GM18858 (cell line): Measurements from ENCODE around the gene ACTR10.

Source experiments
- ATAC-seq: cut with Tn5 transposase; IDR thresholded peaks from one replicate; pipeline ENCODE4 v1.9.1; 2021; ENCODE audit not compliant: unreplicated experiment

The ACTR10 gene

DNA sequence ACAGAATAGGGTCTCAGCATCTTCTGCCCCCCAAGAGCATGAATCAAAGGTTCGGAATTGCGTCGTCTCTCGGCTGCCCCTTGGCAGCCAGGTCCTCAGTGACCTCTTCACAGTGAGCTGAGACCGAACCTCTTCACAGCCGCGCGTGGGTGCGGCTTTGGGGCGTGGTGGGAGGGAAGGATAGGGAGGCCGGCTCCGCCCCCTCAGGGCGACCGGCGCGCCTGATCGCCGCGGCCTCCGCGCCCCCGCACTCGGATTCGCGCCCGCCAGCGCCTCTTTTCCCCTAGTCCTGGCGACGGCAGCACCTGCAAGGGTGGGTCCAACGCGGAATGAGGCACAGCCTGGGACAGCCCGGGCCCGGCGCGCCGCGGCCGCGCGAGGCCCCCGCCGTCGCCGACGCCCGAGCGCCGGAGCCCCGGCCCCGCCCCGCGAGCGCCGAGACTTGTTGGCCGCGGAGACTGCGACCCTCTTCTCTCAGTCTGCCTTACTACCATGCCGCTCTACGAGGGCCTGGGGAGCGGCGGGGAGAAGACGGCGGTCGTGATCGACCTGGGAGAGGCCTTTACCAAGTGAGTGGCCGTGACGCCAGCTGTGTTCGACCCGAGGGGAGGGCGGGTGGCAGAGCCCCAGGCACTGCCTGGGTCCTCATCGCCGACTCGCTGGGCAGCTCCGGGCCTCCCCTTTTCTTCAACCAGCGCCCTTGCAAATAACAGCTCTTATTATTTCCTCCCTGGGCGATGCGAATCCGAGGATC is at the start of gene ACTR10:
Gene ACTR10, plus strand, starts transcription at position 424 of the 754 bp plus-strand sequence. Its CDS starts 69 bp downstream, at position 493.
- ATAC-seq: peak; percentile 89

DNA sequence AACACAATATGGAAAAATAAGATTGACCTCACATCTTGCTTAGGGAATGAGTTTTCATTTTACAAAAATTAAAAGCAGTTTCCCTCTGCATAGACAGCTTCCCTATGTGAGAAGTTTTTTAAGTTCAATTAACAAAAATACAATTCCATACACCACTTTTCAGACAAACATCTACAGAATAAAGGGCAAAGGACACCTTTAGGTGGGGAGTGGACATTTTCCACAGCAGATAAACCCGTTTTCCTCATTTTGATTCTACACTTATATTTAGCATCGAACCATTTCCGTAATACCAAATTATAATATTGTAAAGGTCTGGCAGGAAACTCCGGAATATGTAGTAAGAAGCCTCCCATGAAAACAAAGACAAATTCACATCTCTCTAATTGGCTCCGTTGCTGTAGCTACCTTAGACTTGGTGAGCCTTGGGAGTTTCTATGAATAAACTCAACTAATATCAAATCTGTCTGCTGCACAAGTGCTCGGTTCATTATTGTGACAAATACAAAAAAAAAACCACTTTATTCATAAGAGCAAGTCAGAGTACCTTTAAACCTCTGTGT is 49.6 kb upstream of the ACTR10 start:
- no peak for ATAC-seq

DNA sequence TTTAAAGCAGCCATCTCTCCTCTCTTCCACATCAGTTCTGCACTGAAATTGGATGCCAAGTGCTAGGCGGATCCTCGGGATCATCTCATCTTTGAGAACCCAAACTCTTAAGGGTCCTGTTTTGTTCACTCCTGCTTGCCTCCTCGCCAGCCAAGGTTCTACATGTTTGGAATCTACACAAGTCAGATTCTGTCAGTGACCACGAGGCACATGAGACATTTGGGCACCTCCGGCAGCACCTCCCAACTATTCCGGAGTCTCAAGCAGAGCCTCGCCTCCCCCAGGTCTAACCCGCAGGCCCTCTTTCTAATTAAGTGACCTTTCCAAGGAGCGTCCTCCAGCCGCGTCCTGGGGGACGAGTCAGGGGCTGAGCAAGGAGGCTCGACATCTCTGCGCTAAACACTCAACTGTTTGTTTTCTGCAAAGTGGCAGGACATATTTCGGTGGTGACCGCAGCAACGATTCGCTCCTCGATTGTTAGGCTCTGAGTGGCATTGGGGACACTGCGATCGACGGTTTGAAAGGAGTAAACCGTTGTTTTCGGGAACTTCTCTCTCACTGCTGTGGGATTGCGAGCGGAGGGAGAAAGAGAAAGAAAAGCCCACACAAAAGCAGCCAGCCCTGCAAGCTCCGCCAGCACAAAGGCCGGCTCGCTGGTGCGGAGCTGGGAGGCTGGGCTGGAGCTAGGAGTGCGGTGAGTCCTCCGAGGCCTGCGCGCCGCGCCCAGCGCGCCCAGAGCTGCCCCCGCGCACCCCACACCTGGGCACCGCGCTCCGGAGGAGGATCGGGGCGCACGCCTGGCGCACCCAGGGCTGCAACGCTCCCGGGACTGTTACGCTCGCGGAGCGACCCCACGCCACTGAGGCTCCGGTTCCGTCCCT is 48.6 kb upstream of the ACTR10 start:
- ATAC-seq: peak; percentile 21

DNA sequence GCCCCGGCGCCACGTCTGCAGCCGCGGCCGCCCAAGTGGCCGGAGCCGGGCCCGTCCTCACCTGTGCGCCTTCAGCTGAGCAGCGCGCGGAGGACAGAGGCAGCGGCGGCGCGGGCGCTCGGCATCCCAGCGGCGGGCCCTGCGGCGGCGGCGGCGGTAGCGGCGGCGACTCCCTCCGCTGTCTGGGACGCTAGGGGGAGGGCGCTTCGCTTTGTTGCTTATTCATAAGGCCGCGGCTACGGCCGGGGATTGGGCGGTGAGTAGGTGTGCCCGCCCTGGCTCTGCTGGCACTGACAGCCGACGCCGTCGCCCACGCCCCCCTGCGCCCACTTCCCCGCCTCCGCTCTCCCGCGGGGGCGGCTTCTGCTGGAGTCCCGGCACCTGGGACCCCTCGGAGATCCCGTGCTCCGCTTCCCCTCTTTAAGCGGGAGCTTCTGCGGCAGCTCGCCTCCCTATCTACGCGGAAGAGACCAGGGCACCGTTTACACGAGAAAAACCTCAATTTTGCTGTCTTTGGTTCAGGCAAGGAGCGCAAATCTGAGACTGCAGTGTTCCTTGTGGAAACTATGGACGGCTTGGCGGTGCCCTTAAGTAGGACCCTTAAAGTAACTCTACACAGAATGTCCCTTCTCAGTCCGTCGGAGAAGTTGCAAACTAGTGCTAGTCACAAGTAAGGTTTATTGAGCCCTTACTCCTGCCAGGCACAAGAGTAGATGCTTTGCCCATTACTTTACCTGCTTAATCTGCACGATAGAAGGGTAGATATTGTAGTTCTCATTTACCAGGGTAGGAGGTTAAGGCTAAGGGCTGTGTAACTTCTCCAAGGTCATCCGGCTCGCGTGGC is 47.7 kb upstream of the ACTR10 start, which contains the start of gene ARMH4:
Gene ARMH4, minus strand, starts transcription at position 200 of the 844 bp plus-strand sequence. CDS start 12,855 bp downstream, outside the sequence.
- ATAC-seq: peak; percentile 95

DNA sequence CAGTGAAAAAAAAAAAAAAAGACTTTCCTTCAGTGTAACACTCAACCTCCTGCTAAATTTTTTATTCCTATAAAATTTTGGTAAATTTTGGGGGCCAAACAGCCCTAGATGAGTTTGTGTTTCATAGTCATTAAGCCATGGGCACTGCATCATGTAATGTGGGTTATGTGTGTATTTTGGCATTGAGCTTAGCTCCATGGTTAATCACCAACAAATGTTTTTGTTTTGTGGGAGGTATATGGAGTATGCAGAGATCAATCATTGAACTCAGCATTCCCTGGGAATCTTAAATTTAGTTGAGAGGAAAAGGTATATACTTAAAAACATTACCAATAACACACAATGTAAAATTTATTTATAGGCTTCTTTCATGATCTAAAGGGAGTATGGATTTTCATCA is 39.4 kb upstream of the ACTR10 start:
- no peak for ATAC-seq

DNA sequence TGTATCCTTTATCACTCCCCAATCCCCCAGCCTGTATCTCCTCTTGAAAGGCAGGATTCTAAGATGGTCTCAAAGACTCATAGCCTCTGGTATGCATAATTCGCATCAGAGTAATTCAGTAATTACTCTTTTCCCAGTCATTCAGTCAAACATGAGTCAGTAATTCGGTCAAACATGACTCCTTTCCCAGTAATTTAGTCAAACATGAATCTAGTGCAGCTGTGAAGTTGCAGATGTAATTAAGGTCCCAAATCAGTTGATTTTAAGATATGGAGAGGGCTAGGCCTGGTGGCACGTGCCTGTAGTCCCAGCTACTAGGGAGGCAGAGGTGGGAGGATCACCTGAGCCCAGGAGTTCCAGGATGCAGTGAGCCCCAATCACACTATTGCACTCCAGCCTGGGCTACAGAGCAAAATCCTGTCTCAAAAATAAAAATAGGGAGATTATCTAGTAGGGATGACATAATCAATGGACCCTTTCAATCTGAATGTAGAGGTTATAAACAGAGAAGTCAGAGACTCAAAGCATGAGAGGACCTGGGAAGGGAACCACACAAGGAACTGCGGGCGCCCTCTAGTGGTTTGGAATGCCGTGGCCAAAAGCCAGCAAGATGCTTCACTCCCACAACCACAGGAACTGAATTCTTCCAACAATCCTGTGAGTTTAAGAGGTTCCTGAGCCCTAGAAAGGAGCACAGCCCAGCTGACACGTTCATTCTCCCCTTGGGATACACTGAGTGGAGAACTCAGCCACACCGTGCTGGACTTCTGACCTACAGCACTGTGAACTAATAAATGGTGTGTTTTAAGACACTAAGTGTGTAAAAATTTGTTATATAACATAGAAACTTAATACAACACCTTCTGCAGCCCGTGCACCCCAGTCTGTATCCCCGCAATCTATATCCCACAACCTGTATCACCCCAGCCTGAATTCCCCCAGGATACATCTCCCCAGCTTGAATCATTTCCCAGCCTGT is 33.7 kb upstream of the ACTR10 start:
- peak; percentile 44 for ATAC-seq

DNA sequence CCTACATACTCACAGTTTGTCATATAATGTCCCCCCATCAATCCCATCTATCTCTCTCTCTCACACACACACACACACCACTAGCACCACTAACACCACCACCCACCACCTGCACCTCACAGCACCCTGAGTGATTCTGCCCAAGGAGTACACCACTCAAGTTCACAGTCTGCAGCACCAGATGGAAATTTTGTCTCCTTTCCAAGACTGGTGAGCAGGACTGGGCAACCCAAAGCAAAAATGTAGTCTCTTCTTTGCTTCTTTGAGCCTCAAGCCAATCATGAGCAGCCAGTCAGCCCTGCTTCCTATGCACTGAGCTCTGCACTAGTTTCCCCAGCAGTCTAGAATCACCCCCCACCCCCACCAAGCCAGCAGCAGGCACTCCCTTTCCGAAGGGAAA is 32.9 kb upstream of the ACTR10 start:
- ATAC-seq: no peak

DNA sequence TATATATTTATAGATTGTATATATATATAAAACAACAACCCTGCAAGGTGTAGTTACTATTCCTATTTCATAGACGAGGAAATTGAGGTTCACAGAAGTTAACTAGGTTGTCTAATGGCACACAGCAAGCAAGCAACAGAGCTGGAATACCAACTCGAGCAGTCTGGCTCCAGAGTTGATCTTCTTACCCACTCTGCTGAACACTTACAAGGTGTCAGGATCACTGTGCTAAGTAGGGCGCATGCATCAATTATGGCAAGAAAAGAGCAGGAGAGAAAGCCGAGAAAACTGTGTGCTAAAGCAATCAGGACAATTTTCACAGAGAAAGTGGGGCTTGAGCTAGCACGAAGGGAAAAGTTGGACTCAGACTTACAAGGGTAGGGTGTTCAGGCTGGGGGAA is 32.1 kb upstream of the ACTR10 start:
- ATAC-seq: no peak

DNA sequence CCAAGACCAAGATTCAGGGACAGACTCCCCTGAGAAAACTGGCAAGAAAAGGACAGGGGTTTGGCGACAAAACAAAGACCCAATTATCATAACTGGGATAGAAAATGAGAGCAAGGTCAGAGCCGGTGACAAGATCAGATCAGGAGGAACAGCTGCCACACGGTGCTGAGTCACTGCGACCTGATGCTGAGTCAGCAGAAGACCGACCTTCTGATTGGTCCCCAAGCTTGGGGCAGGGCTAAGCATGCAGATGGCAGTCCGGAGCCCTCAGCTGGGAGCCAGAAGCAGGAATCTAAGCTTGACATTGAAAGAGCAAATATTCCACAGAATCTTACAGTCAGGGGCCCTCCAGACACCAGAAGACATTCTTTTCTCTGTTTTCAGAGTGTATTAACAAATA is 28.9 kb upstream of the ACTR10 start:
- peak; percentile 80 for ATAC-seq

DNA sequence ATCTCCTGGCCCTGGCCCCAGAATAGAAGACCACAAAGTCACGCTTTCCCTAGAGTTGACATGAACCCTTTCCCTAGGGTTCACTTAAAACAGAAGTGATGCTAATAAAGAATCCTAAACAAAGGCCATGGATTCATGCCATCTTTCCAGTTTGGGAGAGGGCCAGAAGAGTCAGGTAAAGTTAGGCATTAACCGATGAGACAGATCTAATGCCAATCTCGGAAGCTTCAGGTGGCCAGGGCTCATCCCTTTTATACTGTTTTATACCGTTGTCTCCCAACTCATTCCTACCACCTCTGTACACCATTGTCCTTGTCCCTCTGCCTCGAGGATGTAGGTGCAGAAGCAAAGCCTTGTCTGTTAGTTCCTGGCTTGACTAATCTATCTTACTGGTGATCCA is 22.8 kb upstream of the ACTR10 start:
- ATAC-seq: no peak

DNA sequence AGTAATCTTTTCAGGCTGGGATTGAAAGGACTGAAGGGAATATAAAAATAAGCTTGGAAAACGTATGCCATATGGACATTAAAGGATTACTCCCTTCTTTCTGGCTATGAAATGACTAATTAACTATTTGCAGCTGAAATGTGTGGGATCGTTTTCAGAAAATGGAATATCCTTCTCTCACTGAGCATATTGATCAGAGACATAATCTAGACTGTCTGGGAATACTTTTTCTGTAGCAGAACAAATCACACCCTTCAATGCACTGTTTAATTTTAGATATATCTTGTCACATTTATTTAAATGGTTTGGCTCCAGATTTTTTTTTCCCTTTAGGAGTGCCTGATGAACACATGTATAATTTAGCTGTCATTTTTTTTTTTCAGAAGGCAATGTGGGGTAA is 10.8 kb upstream of the ACTR10 start:
- ATAC-seq: no peak

DNA sequence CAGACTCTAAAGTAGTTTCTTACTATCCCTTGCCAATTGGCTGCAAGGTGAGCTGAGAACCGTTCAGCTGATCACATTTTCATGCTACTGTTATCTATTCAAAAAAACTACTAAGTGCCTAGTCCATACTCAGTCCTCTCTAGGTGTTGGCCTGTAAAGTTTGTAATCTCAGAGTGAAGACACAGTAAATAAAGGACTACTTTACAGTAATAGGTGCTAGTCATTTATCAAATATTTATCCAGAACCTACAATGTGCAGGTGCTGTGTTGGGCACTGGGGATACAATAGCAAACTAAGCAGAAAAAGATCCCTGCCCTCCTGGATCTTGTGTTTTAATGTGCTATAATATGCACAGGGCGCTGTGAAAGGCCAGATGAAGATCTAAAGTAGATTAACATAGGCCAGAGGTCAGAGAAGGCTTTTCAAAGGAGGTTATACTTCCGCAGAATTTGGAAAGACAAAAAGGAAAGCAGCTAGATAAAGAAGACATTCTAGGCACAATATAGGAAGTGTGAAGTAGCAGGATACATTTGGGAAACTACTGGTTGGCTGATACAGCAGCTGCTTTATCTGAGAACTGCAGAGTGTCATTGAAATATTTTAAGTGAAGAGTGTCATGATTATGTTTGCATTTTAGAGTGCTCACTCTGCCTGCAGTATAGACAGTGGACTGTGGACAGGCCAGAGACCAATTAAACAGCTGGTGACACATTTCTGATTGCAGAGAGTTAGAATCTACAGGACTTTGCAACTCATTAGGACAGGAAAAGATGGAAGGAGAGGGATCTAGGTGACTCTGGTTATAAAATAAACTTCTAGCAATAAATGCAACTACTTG is 8.0 kb upstream of the ACTR10 start:
- ATAC-seq: no peak

DNA sequence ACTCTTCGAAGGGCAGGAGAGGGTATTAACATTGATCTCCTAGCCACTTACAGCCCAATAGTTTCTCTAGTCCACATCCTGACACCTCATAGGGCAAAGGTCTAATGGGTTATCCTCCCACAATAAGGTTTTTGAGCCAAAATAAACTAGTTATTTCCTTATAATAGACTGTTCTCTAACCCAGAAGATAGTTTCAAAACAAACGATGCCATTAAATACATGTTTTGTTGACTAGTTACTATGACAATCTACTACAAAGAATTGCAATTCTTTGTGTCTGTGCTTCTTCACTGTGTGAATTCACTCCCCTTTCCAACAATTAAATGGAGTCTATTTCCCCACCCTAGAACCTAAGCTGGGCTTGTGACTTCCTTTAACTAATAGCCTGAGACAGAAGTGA is 6.4 kb upstream of the ACTR10 start:
- ATAC-seq: no peak

DNA sequence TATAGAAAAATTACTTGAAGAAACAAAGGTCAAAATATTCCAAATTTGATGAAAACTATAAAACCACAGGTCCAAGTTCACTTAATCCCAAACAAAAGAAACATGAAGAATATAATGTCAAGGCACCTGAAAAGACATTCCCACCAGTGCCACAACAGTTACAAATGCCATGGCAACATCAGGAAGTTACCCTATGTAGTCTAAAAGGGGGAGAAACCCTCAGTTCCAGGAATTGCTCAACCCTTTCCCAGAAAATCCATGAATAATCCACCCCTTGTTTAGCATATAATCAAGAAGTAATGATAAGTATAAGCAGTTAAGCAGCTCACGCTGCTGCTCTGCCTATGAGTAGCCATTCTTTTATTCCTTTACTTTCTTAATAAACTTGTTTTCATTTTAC is 3.8 kb upstream of the ACTR10 start:
- no peak for ATAC-seq

DNA sequence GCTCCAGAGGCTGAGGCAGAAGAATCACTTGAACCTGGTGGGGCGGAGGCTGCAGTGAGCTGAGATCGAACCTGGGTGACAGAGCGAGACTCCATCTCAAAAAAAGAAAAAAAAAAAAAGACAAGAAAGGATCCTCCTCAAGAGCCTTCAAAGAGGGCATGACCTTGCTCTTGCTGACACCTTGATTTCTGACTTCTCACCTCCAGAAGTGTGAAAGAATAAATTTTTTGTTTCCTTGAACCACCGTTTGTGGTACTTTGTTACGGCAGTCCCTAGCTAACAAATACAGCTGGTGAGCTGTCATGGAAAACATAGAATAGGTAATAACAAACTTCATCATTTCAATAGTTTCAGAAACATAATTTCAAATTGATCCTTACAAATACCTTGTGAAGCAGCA is 1.9 kb upstream of the ACTR10 start:
- no peak for ATAC-seq

DNA sequence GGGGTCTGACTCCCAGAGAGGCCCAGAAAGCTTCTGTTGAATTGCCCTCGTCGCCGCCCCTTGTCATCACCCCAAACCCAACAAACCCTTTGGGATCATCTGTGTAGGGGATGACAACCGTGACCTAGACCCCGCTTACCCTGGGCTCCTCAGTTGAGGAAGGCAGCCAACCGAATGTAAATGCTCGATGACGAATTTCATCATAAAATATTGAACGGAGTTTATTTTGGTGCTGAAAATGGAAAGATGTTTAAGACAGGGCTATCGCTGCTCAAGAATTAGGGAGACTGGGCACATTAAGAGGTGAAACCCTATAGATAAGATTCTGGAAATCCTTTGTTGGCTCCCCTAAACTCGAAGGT is 512 bp downstream of the ACTR10 start:
- no peak for ATAC-seq

DNA sequence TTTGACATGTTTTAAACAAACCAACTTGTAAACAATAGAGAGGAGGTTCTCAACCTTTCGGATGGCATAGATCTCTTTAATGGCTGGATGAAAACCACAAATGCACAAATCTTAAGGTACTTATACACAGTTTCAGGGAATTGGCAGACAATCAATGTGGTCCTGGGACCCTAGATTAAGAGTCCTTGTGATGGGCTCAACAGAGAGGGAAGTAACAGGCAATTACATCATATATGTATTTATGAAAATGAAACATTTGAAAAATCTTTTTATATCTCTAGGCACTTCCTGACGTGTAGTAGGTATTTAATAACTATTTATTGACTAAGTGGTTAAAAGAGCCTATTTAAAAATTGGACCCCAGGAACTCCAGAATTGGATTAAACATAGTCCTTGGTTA is 897 bp downstream of the ACTR10 start:
- no peak for ATAC-seq

DNA sequence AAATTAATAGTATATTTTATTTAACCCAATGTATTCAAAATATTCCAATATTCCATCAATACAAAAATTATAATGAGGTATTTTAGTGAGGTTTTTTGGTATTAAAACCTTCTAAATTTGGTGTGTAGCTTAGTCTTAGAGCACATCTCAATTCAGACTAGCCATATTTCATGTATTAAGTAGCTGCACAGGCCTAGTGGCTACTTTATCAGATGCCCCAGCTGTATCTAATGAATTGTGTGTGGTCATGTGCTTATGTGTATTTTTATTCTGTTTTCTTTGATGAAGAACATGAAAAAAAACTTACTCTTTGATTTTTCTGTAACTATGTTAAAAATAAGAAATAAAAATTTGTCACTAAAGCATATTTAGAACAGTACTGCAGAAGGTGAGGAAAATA is 13.2 kb downstream of the ACTR10 start:
- no peak for ATAC-seq
